HepG2 (cell line): ENCODE measurements around the gene TMEM258. TPM values are rescaled to one million over a fixed set of nuclear protein-coding genes. Genes with fewer than 3 reads are reported as not detected.

Experiments used
- AGO2 ChIP-seq: fragments of 200-400 bp; formaldehyde crosslinking; optimal IDR thresholded peaks from 2 replicates; pipeline ENCODE3; 2017; ENCODE audit warnings: mild to moderate bottlenecking, low read depth, low read length, moderate library complexity
- ARID4A ChIP-seq: sonication (generic); formaldehyde crosslinking; IDR thresholded peaks from 2 replicates; pipeline ENCODE4 v1.5.0; 2020; ENCODE audit warnings: mild to moderate bottlenecking, missing genetic modification reagents, borderline replicate concordance
- IRF9 ChIP-seq: sonication (generic); formaldehyde crosslinking; IDR thresholded peaks from 2 replicates; pipeline ENCODE4 v1.8.0; 2022; ENCODE audit warnings: missing genetic modification reagents, mild to moderate bottlenecking, borderline replicate concordance
- MED1 ChIP-seq: sonication (generic); formaldehyde crosslinking; IDR thresholded peaks from 2 replicates; pipeline ENCODE4 v1.4.0; 2020; ENCODE audit warnings: missing genetic modification reagents
- NFYC ChIP-seq: IDR thresholded peaks from 2 replicates; pipeline ENCODE4 v1.6.1; 2016; ENCODE audit warnings: missing genetic modification reagents, missing compliant biosample characterization
- PITX1 ChIP-seq: sonication (generic); formaldehyde crosslinking; IDR thresholded peaks from 2 replicates; pipeline ENCODE4 v1.5.1; 2020; ENCODE audit warnings: mild to moderate bottlenecking, missing genetic modification reagents
- SP5 ChIP-seq: IDR thresholded peaks from 2 replicates; pipeline ENCODE4 v1.6.1; 2016; ENCODE audit warnings: low read depth, borderline replicate concordance
- TEAD2 ChIP-seq: sonication (generic); formaldehyde crosslinking; IDR thresholded peaks from 2 replicates; pipeline ENCODE4 v1.9.0; 2021; ENCODE audit warnings: missing genetic modification reagents
- UBTF ChIP-seq: sonication (generic); formaldehyde crosslinking; IDR thresholded peaks from 2 replicates; pipeline ENCODE4 v1.4.0; 2020; ENCODE audit warnings: mild to moderate bottlenecking, missing genetic modification reagents
- ZBTB7A ChIP-seq: sonication (generic); formaldehyde crosslinking; IDR thresholded peaks from 2 replicates; pipeline ENCODE4 v1.8.0; 2022; ENCODE audit warnings: mild to moderate bottlenecking, missing genetic modification reagents
- ZFY ChIP-seq: sonication (generic); formaldehyde crosslinking; IDR thresholded peaks from 2 replicates; pipeline ENCODE4 v1.4.0; 2020; ENCODE audit warnings: missing genetic modification reagents
- ZNF253 ChIP-seq: sonication (generic); formaldehyde crosslinking; IDR thresholded peaks from 2 replicates; pipeline ENCODE4 v1.8.0; 2022; ENCODE audit warnings: mild to moderate bottlenecking, missing genetic modification reagents, borderline replicate concordance
- ZNF569 ChIP-seq: sonication (generic); formaldehyde crosslinking; IDR thresholded peaks from 2 replicates; pipeline ENCODE4 v1.5.0; 2020; ENCODE audit warnings: mild to moderate bottlenecking, missing genetic modification reagents, moderate library complexity, borderline replicate concordance
- ZNF687 ChIP-seq: sonication (generic); formaldehyde crosslinking; IDR thresholded peaks from 2 replicates; pipeline ENCODE4 v1.5.1; 2020; ENCODE audit warnings: mild to moderate bottlenecking, missing genetic modification reagents, moderate library complexity
- ZNF7 ChIP-seq: IDR thresholded peaks from 2 replicates; pipeline ENCODE4 v1.6.1; 2016; ENCODE audit warnings: missing biosample characterization, missing genetic modification reagents
- ZNF773 ChIP-seq: sonication (generic); formaldehyde crosslinking; IDR thresholded peaks from 2 replicates; pipeline ENCODE4 v1.4.0; 2020; ENCODE audit warnings: missing genetic modification reagents, borderline replicate concordance
- polyA plus RNA-seq, 8 experiments: library from polyadenylated mRNA; depleted of rRNA in 3 of 8; stranded (reverse) in 7 of 8; unstranded in 1 of 8; fragments of >200 nt; fragmentation: Illumina TruSeq in 4 of 8; extraction: Trizol in 4 of 8; gene quantifications; 2 replicates each; pipeline versions ENCODE4 v1.2.1 to v1.2.3, GENCODE V29; 2011 to 2016; ENCODE audit warnings: low read depth in 4 of 8, missing spikeins in 1 of 8, mixed read lengths in 1 of 8; ENCODE audit not compliant: insufficient read depth in 1 of 8
- total RNA-seq, 5 experiments: library from RNA; depleted of rRNA; stranded (reverse); fragments of >200 nt; fragmentation: Illumina TruSeq; extraction: Trizol; gene quantifications; 2 replicates each; pipeline ENCODE4 v1.2.3, GENCODE V29; 2016; ENCODE audit warnings: low read depth in 1 of 5

Gene TMEM258
- total and polyA plus RNA-seq, 2 of the 13 experiments (the other 11 are each of a cell fraction or from before 2014, with no cell fraction given) = 175 to 424 TPM

GRCh38 chr11:61787928-61788491, 4.4 kb downstream of the TMEM258 start (continued):
- TF ChIP-seq ZNF687 (peak; percentile 47), PITX1 (CRISPR knock-in tag) (peak; percentile 41; the same call in 1 of the 2 replicates), MED1 (CRISPR knock-in tag) (no peak), ZFY (CRISPR knock-in tag) (peak; percentile 26; the same call in 1 of the 2 replicates), IRF9 (CRISPR knock-in tag) (peak; percentile 41; the same call in 1 of the 2 replicates), UBTF (CRISPR knock-in tag) (no peak), SP5 (CRISPR knock-in tag) (no peak), ZBTB7A (0 out of 2 replicates have a peak, but pooled peaks have one; percentile 35), NFYC (no peak), ZNF773 (CRISPR knock-in tag) (no peak), ZNF569 (no peak), ZNF7 (CRISPR knock-in tag) (no peak), TEAD2 (CRISPR knock-in tag) (no peak), AGO2 (peak; percentile 81), ARID4A (0 out of 2 replicates have a peak, but pooled peaks have one; percentile 26), ZNF253 (no peak)
